Hepatocyte (in vitro differentiated cells): ENCODE measurements around the gene FRMPD1.

Source experiments
- CTCF ChIP-seq: fragments of 200-600 bp; sonication (generic); IDR thresholded peaks from 2 replicates; pipeline ENCODE4 v1.5.1; 2016; ENCODE audit warnings: antibody characterized with exemption, mild to moderate bottlenecking; ENCODE audit not compliant: poor library complexity
- EZH2 ChIP-seq: fragments of 200-600 bp; sonication (generic); IDR thresholded peaks from 2 replicates; pipeline ENCODE4 v1.6.1; 2016; ENCODE audit warnings: antibody characterized with exemption, mild to moderate bottlenecking, borderline replicate concordance

GRCh38 chr9:37641331-37641730 lies 9.4 kb upstream of the FRMPD1 start:
- TF ChIP-seq CTCF (no peak), EZH2 (no peak)
